ENCODE measurements around the gene ZDHHC7.

ZDHHC7 gene

DNA sequence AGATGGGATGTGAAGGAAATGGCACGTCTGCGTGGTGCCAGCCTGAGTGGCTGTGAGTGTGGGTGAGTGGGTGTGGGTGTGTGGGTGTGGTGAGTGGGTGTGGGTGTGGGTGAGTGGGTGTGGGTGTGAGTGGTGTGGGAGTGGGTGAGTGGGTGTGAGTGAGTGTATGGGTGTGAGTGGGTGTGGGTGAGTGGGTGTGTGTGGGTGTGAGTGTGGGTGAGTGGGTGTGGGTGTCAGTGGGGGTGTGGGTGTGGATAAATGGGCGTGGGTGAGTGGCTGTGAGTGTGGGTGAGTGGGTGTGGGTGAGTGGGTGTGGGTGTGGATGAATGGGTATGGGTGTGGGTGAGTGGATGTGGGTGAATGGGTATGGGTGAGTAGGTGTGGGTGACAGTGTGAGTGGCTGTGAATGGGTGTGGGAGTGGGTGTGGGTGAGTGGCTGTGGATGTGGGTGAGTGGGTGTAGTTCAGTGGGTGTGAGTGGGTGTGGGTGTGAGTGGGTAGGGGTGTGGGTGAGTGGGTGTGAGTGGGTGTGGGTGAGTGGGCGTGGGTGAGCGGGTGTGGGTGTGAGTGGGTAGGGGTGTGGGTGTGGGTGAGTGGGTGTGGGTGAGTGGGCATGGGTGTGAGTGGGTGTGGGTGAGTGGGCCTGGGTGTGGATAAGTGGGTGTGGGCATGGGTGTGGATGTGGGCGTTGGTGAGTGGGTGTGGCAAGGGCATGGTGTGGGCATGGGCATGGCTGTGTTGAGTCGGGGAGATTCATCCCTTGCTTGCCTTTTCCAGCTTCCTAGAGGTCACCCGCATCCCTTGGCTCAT is 80.8 kb downstream of the ZDHHC7 start:
- TF ChIP-seq, protein P1, sequence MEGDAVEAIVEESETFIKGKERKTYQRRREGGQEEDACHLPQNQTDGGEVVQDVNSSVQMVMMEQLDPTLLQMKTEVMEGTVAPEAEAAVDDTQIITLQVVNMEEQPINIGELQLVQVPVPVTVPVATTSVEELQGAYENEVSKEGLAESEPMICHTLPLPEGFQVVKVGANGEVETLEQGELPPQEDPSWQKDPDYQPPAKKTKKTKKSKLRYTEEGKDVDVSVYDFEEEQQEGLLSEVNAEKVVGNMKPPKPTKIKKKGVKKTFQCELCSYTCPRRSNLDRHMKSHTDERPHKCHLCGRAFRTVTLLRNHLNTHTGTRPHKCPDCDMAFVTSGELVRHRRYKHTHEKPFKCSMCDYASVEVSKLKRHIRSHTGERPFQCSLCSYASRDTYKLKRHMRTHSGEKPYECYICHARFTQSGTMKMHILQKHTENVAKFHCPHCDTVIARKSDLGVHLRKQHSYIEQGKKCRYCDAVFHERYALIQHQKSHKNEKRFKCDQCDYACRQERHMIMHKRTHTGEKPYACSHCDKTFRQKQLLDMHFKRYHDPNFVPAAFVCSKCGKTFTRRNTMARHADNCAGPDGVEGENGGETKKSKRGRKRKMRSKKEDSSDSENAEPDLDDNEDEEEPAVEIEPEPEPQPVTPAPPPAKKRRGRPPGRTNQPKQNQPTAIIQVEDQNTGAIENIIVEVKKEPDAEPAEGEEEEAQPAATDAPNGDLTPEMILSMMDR (IDR thresholded peaks at IDR 0.05), result no peak

DNA sequence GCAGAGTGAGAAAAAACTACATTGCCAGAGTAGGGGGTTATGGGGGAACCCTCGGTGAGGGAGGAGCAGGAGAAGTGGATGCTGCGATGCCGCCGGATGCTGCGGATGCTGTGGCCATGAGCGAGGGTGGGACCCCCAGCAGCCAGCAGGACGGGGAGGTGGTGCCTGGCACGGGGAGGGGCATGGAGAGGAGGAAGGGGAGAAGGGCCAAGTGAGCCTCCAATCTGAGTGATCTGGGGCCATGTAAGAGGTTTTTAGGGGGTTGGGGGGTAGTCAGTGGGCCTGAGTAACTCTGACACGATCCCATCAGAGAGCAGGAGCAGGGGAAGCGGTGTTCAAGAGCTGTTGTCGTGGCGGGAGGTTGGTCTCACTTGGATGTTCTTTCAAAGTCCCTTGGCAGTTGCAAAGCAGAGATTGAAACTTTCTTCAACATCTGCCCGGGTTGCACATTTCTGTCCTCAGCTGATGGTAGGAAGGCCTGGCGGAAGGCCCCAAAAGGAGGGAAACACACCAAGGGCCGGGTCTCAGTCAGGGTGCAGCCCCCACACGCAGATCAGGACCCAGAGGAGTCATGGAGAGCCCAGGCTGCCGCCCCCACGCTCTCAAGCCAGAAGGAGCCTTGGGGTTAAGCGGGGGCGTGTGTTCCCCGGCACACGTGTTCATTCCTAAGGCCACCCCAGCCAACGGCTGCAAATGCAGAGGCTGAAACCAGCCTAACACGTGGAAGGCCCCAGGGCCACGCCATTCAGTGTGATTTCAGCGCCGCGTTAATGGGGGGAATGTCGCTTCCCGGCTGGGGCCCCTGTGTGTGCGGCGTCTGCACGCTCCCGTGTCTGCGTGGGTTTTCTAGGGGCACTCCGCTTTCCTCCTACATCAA is 81.7 kb downstream of the ZDHHC7 start:
- TF ChIP-seq, protein P1 (IDR thresholded peaks at IDR 0.05), result no peak

DNA sequence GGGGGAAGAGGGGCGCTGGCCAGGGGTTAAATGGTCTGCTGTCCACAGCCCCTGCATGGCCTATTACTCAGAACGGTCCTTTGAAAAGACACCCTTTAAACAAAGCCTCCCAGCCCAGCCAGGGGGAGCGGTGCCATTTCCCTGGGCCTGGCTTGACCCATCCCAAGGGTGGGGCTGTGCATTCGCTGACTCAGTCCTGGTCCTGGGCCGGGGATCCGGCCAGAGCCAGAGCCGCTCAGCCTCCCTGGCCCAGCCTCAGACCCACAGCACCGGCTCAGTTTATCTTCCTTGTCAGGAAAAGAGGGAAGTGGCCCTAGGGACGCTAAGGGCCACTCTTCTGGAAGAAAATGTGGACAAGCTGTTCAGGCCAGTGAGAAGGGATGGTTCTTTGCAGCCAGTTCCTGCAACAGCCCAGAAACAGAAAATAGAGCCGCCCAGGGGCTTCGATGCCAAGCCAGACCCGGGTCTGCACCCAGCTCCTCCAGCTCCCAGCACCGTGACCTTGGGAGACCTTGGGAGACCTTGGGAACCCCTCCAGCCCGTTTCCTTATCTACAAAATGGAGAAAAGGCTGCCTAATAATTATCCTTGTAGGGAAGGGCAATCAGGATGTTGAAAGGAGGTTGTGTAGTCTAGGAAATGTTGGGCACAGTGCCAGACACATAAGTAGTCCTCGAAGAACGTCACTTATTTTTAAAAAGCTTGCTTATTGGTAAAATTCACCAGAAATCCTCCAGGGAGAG is 82.5 kb downstream of the ZDHHC7 start:
- TF ChIP-seq, protein P1 (IDR thresholded peaks at IDR 0.05), result no peak

DNA sequence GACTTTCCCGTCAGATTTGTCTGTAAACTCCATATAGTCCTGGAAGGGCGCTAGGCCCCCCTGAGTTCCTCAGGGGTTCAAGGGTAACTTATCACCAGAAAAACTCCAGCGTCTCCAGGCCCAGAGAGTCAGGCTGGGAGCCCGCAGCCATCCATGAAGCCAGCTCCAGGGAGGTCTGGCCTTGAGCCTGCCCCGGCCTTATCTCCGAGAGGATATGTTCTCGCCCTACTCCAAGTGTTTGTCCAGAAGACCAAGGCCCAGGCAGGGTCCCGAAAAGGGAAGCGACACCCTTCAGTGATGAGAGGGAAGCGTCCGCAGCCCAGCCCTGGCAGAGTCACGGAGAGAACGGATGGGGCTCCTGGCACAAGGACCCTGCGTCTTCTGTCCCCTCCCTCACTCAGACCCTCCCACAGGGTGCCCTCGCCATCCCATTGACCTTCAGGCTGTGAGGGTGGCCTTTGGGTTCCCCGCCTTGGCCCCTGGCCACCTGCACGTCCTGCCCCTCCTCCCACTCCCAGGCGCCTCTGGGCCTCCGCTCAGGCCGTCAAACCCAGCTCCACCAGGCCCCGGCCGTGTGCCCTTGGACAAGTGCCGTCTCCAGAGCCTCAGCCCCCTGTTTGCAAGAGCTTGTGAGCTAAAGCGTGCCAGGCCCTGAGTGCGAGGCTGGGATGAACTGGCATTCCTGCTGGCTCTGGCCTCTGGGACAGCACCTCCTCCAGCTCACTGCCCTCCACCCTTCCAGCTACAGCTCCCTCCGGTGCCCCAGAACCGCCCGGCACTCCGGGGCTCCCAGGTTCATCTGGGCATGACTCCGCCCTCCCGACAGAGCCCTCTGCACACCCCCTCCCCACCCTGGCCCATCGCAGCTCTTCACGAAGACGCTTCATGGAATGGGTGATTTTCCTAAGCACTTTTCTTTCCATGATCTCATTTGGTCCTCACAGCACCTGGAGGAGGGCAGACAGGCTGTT is 83.4 kb downstream of the ZDHHC7 start:
- TF ChIP-seq, protein P1 (IDR thresholded peaks at IDR 0.05), result no peak

DNA sequence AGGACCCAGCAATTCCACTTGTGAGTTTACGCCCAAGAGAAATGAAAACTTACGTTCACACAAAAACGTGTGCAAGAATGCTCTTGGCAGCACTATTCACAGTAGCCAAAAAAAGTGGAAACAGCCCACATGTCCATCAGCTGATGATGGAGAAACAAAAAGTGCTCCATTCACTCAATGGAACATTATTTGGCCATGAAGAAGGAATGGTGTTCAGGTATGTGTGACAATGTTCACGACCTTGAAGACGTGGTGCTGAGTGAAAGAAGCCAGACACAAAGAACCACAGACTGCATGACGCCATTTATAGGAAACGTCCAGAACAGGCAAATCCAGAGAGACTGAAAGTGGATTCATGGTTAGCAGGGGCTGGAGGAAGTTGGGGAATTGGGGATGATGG is 84.9 kb downstream of the ZDHHC7 start:
- TF ChIP-seq, protein P1 (IDR thresholded peaks at IDR 0.05), result no peak

DNA sequence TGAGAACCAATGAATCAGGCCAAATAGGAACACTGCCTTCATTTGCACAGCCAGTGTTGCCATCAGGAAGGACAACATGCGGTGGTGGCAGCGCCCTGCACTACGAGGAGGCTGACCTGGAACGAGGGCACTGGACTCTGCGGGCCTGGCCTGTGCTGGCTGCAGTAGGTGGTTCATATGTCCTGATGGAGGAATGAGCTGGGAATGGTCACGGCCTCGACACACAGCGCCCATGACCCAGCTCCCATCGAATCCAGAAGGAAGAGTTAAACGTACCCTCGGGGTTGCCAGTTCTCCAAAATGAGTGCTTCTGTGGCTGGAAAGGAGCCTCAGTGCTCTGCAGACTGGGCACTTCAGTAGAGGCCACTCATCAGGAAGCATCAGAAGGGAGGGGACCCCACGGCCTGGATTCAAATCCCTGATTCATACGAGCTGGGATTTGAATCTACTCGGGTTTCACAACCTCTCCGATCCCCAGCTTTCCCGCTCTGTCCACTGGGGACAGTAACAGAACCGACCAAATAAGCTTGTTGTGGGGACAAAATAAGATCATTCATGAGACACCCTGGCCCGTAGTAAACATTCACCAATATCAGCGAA is 85.5 kb downstream of the ZDHHC7 start:
- TF ChIP-seq, protein P1 (IDR thresholded peaks at IDR 0.05), result no peak
